Heart right ventricle (tissue), 16 donors: Measurements from ENCODE around the gene UGT1A7. TPM values are rescaled to one million over a fixed set of nuclear protein-coding genes. Genes with fewer than 3 reads are reported as not detected.

Experiments
- ATAC-seq, 8 donors: fragments of 200-7000 bp; cut with Tn5 transposase; one replicate each; pipeline ENCODE4 v1.9.1; 2020; ENCODE audit warnings: mild to moderate bottlenecking in 8 of 8, moderate library complexity in 8 of 8, moderate number of reproducible peaks in 1 of 8
- DNase-seq, 2 donors: peaks; one replicate each; pipeline ENCODE4 v3.0.0-alpha.2; 2020
- H3K27ac ChIP-seq, 10 donors: fragments of 200-600 bp; sonication (generic) in 2 of 10; one replicate each; pipeline versions ENCODE4 v1.5.0 to v1.8.0; 2020 to 2022; ENCODE audit warnings: mild to moderate bottlenecking in 3 of 10
- H3K27me3 ChIP-seq, 7 donors: fragments of 200-600 bp; one replicate each; pipeline ENCODE4 v1.8.0; 2021 to 2022; ENCODE audit warnings: mild to moderate bottlenecking in 2 of 7
- H3K36me3 ChIP-seq, 9 donors: fragments of 200-600 bp; sonication (generic) in 1 of 9; one replicate each; pipeline versions ENCODE4 v1.5.0 to v1.8.0; 2020 to 2022; ENCODE audit warnings: mild to moderate bottlenecking in 2 of 9
- H3K4me1 ChIP-seq, 9 donors: fragments of 200-600 bp; sonication (generic) in 1 of 9; one replicate each; pipeline versions ENCODE4 v1.5.0 to v1.8.0; 2020 to 2022; ENCODE audit warnings: mild to moderate bottlenecking in 4 of 9
- H3K4me3 ChIP-seq, 10 donors: fragments of 200-600 bp; sonication (generic) in 2 of 10; one replicate each; pipeline versions ENCODE4 v1.5.0 to v1.8.0; 2020 to 2022; ENCODE audit warnings: mild to moderate bottlenecking in 7 of 10, moderate library complexity in 2 of 10
- H3K9me3 ChIP-seq, 11 donors: fragments of 200-600 bp in 10 of 11; sonication (generic) in 2 of 11; one replicate each; pipeline versions ENCODE4 v1.5.0 to v1.8.0; 2013 to 2022; ENCODE audit warnings: mild to moderate bottlenecking in 2 of 11, control low read depth in 1 of 11, moderate library complexity in 1 of 11
- CTCF ChIP-seq, 9 donors: fragments of 200-600 bp; sonication (generic) in 2 of 9; IDR thresholded peaks; one replicate each; pipeline versions ENCODE4 v1.5.0 to v1.8.0; 2021 to 2022; ENCODE audit warnings: antibody characterized with exemption in 9 of 9, mild to moderate bottlenecking in 5 of 9, moderate library complexity in 1 of 9
- WGBS, 2 donors: extraction: QIAGEN DNeasy Blood & Tissue Kit; methylation state at CpG; one replicate each; pipeline ENCODE4 v1.1.7; 2013; ENCODE audit warnings: inconsistent platforms in 1 of 2; 5-methylcytosine and 5-hydroxymethylcytosine counted together
- intact Hi-C, 10 donors: fragments of 100-400 bp; cut with DNase I; formaldehyde crosslinking; loops; one replicate each; pipeline versions ENCODE4 v1.11.1 to v1.14.2; 2022
- polyA plus RNA-seq, 2 donors: library from polyadenylated mRNA; stranded (reverse); fragments of 200-250 nt; gene quantifications; one replicate each; pipeline ENCODE4 v1.2.3, GENCODE V29; 2013
- total RNA-seq, 10 donors: library from RNA; stranded (reverse); fragmentation: NEBNext Ultra II Directional in 3 of 10; extraction: Animal tissue kit (Norgen Biotek cat#: 25700) in 3 of 10; gene quantifications; one replicate each; pipeline versions ENCODE4 v1.2.1 to v1.2.4, GENCODE V29; 2021 to 2023
- donor health status: Arrhythmogenic right ventricular cardiomyopathy.
- donor health status: ischemic (EF 13 %, LVEDD 7.1; RV severe dilation, severe dysfunction).
- donor health status: healthy with polysubstance abuse.
- donor health status: DM: no; HTN: yes; CAD: no.
- donor health status: DM: no; HTN: no; CAD: no.
- donor health status: ischemic (EF 25% LVEDD 6.9; RV normal size, moderate dysfunction).
- donor health status: ischemic (EF 25% LVEDD 5.7; RV mildly dilated, moderate dysfunction).
- donor health status: healthy.
- donor health status: DM: yes; HTN: yes; CAD: no.
- donor health status: Ischemic cardiomyopathy.
- donor health status: ischemic (EF 35%, LVEDD 5.7; RV mildly dilated, moderate dysfunction).
- donor health status: nonischemic (EF 11% LVEDD 7.7; RV severe dilation, severe dysfunction).
- donor health status: DM: yes; HTN: yes; CAD: no.
- donor health status: PGD.
- donor health status: ischemic (EF 29% LVEDD 5.4; RV normal size, mild dysfunction).
- donor health status: nonischemic (EF 23%, LVEDD 6.1; RV moderate dilation, normal function).

UGT1A7 gene
- total and polyA plus RNA-seq, 12 donors = 0.01 TPM; not detected in 11

- H3K9me3 ChIP-seq = peaks cover 0 to 9% (median 0%) of the 10 kb centered on the region in 11 donors
- ATAC-seq = no peak
- no peak for TF ChIP-seq CTCF (IDR thresholded peaks at IDR 0.05)
- DNase-seq = no peak
- intact Hi-C loops = no loop called here
- H3K27me3 ChIP-seq = peaks cover 0 to 18% (median 0%) of the 10 kb centered on the region in 7 donors
- H3K4me1 ChIP-seq = no peaks in the 10 kb centered on the region
- no peaks in the 10 kb centered on the region for H3K36me3 ChIP-seq
- H3K4me3 ChIP-seq = no peak overlapping the region
- no peak overlapping the region for H3K27ac ChIP-seq
- WGBS, 2 donors = 87 to 91% methylated on average over 5 of the region's 5 CpGs
Measured at GRCh38 chr2:233773854-233774253, 92.2 kb downstream of the UGT1A7 start.

- no peak overlapping the region for H3K27ac ChIP-seq
- H3K4me3 ChIP-seq = no peak overlapping the region
- DNase-seq = no peak
- peaks cover 0 to 9% (median 0%) of the 10 kb centered on the region in 11 donors for H3K9me3 ChIP-seq
- 89 to 97% methylated on average over 6 of the region's 6 CpGs for WGBS, 2 donors
- no peak for TF ChIP-seq CTCF (IDR thresholded peaks at IDR 0.05)
- H3K4me1 ChIP-seq = no peaks in the 10 kb centered on the region
- no peaks in the 10 kb centered on the region for H3K36me3 ChIP-seq
- intact Hi-C loops = no loop called here
- peaks cover 0 to 19% (median 0%) of the 10 kb centered on the region in 7 donors for H3K27me3 ChIP-seq
- no peak for ATAC-seq
Measured at GRCh38 chr2:233775414-233775813, 93.7 kb downstream of the UGT1A7 start.

- H3K36me3 ChIP-seq = no peaks in the 10 kb centered on the region
- H3K27ac ChIP-seq = no peak within 1 kb of the TSS
- ATAC-seq (no peak), DNase-seq (no peak)
- TF ChIP-seq CTCF (IDR thresholded peaks at IDR 0.05) = no peak
- 76 to 83% methylated on average over 2 of the region's 2 CpGs for WGBS, 2 donors
- H3K4me1 ChIP-seq = no peaks in the 10 kb centered on the region
- peaks cover 0 to 9% (median 0%) of the 10 kb centered on the region in 11 donors for H3K9me3 ChIP-seq
- no peak within 1 kb of the TSS for H3K4me3 ChIP-seq
- intact Hi-C loops = no loop called here
- H3K27me3 ChIP-seq = peaks cover 0 to 16% (median 0%) of the 10 kb centered on the region in 7 donors
Measured at GRCh38 chr2:233778030-233778429, 96.3 kb downstream of the UGT1A7 start, which contains the start of gene MROH2A. Gene MROH2A, plus strand, starts transcription at chr2:233778330. Its CDS starts 1,029 bp downstream, at chr2:233779359.

GRCh38 chr2:233779722-233780121, 98.0 kb downstream of the UGT1A7 start:
- Histone ChIP-seq H3K27me3 (peaks cover 0 to 21% (median 0%) of the 10 kb centered on the region in 7 donors), H3K36me3 (no peaks in the 10 kb centered on the region), H3K4me3 (no peak overlapping the region), H3K27ac (no peak overlapping the region), H3K9me3 (peaks cover 0 to 9% (median 0%) of the 10 kb centered on the region in 11 donors), H3K4me1 (no peaks in the 10 kb centered on the region)
- WGBS, 2 donors = 86 to 89% methylated on average over 4 of the region's 4 CpGs
- TF ChIP-seq CTCF (IDR thresholded peaks at IDR 0.05) = no peak
- ATAC-seq (no peak), DNase-seq (no peak)
- intact Hi-C loops = no loop called here
